GM18508 (cell line): ENCODE results near the gene VWA3B.
"Not testable (repeated sequence)": the region's sequence is repeated elsewhere in the genome, so short reads cannot be mapped to it uniquely, and the experiment has no call there.

Experiments used
- ATAC-seq: cut with Tn5 transposase; IDR thresholded peaks from one replicate; pipeline ENCODE4 v1.9.1; 2021; ENCODE audit warnings: moderate number of reproducible peaks; ENCODE audit not compliant: insufficient read depth, unreplicated experiment

Gene VWA3B

DNA sequence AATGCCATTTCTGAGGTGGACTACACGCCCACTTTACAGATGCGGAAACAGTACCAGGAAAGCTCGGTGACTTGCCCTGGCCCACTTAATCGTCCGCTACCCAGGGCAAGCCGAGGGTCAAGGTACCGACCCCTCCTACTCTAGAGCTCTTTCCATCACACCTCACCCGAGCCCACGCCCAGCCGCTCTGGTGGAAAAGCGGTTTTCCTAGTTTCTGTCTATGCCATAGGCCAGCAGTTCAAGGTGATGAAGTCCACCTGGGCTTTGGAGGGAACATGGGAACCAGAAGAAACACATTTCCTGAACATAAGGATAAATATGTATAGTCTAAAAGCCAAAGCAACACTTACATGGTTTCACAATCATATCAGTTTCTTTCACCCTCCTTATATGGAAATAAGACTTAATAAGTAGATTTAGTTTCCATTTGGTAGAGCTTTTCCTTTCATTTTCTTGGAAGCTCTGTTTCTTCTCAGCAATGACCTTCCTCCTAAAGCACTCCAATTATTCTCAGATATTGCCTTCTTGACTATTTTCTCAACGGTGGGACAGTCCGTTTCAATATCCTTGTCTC lies 567 bp downstream of the VWA3B start:
- ATAC-seq: no peak

DNA sequence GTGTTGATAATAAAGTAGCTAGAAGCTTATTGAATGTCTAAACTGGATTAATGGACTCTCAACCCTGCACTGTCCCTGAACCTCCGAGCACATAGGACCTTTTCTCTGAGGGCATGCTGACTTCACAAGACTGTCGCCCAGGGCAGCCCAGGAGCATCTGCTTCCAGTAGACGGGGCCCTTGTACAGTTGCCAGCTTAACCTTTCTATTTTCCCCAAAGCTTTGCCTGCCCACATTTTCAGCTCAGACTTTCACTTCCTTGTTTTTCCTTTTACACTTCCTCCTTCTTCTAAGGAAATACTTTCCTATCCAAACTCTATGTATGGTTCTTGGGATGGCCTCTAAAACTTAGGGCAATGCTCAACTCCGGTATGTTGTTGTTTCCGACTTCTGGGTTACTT lies 1.3 kb downstream of the VWA3B start:
- ATAC-seq: no peak

DNA sequence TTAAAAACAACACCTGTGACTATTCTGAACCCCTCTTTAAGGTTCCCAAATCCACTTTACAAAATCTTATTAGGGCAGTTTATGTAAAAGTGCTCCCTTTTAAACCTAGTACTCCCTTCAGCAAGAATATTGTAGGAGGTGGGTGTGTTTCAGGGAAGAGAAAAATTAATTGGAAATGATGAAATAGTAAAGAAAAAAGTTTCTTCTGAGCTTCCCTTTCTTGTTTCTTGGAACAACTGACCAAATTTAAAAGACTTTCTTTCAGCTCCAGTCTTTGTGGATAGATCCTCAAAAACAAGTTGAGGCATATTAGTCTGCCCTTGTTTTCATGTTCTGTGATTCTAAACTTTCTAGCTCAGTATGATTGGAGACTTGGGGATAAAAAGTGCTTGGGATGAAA lies 3.0 kb downstream of the VWA3B start:
- no peak for ATAC-seq

GRCh38 chr2:98090951-98091350 lies 4.0 kb downstream of the VWA3B start:
- no peak for ATAC-seq

DNA sequence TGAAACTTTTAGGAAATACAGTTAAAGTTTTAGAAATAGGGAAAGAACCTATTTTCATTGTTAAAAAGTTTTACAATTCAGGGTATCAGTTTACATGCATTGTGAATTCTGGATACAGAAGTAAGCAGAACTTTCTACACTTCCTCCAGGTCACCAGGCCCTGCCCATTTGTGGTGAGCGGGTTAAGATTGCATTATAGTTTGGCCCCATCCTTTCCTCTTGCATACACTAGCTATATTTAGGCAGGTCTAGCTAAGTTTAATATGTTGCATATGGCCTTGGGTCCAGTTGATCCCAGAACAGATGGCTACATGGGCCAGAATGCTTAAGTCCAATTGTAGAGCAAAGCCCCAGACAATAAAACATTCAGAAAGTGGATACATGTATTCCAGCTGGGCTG lies 4.8 kb downstream of the VWA3B start:
- ATAC-seq: no peak

- ATAC-seq: no peak
Observed at GRCh38 chr2:98093146-98093545, 6.2 kb downstream of the VWA3B start.

- ATAC-seq: no peak
Observed at GRCh38 chr2:98093611-98094010, 6.6 kb downstream of the VWA3B start.

- no peak for ATAC-seq
Observed at GRCh38 chr2:98099939-98100743, 13.2 kb downstream of the VWA3B start.

- ATAC-seq: not testable (repeated sequence)
Observed at GRCh38 chr2:98102315-98102714, 15.3 kb downstream of the VWA3B start.

DNA sequence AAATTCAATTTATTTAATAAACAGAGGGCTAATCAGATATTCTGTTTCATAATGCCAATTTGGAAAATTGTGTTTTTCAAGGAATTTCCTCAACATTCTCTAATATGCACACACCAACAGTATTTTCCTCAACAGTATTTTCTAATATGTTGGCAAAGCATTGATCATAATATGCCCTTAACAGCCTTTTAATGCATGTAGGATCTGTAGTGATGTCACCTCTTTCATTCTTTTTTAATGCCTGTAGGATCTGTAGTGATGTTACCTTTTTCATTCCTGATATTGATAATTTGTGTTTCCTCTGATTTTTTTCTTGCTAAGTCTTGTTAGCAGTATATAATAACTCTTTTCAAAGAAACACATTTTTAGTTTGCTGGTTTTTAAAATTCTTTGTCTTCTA lies 15.9 kb downstream of the VWA3B start:
- no peak for ATAC-seq

- no peak for ATAC-seq
Observed at GRCh38 chr2:98108110-98108509, 21.1 kb downstream of the VWA3B start.

DNA sequence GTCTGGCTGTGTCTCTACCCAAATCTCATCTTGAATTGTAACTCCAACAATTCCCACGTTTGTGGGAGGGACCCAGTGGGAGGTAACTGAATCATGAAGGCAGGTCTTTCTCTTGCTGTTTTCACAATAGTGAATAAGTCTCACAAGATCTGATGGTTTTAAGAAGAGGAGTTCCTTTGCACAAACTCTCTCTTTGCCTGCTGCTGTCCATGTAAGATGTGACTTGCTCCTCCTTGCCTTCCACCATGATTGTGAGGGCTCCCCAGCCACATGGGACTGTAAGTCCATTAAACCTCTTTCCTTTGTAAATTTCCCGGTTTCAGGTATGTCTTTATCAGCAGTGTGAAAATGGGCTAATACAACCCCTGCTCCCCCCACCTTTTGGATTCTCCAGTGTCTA lies 23.8 kb downstream of the VWA3B start:
- no peak for ATAC-seq

GRCh38 chr2:98114643-98115330 lies 27.8 kb downstream of the VWA3B start:
- ATAC-seq: no peak

DNA sequence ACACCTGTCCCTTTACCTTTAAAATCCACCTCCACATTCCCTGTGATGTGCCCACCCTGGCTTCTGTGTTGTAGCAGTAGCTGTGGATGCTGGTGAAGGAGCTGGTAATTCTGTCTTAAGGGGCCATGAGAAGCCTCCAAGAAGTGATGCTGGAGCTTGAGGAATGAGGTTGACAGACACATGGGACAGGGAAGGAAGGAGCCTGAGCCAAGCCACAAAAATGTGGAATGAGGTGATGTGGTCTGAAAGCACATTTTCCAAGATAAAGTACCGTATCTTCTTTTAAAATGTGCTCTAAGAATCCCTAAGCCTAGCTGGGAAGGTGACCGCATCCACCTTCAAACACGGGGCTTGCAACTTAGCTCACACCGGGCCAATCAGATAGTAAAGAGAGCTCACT lies 31.2 kb downstream of the VWA3B start:
- ATAC-seq: no peak

DNA sequence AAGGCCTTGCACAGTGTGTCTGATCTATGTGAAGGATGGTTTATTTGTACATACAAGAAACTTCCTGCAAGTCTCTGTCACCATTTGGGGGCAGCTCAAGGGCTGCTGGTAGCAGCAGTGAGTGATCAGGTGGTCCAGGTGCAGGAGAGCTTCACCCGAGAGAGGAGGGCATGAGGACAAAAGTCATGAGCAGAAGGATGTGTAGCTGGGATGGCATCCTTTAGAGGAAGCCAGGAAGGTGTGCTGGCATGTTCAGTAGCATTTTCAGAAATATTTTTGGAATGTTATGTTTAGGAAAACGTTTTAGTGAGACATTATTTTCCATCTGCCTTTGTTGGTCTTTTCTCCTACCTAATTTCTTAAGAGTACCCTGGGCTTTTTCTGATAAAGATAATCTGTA lies 31.9 kb downstream of the VWA3B start:
- ATAC-seq: no peak

GRCh38 chr2:98121149-98121548 lies 34.2 kb downstream of the VWA3B start:
- ATAC-seq: no peak

- ATAC-seq: no peak
Observed at GRCh38 chr2:98122524-98122923, 35.6 kb downstream of the VWA3B start.

GRCh38 chr2:98123286-98123685 lies 36.3 kb downstream of the VWA3B start:
- no peak for ATAC-seq

GRCh38 chr2:98126061-98126460 lies 39.1 kb downstream of the VWA3B start:
- no peak for ATAC-seq

DNA sequence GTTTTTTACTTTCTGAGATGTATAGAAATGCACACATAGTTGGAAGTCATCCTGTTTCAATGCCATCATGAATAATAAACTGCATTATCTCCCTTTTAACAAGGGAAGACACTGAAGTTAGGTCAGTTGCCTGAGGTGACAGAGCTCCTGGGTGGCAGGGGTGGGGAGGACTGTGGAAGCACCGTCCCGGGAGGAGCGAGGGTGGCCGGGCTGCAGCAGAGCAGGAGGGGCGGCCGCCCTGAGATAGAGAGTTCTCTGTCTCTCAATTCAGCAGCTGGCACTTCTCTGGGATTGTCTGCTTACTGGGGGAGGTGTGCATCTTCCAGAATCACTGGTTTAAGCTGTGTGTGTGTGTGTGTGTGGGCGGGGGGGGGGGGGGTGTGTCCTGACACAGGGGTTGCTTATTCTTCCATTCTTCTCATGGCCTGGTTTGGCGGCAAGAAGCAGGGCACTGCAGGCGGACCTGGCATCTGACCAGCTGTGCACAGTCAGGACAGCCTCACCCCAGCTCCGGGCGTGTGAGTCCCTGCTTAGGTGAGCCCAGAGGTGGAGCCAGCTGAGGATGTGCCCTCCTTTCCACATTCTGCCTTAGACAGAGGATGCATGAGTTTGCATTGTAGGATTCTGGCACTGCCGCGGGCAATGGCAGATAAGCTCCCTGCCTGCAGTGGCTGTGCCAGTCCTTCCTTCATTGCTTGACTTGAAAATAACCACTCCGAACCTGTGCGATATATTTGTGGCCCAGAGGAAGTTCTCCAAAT lies 40.4 kb downstream of the VWA3B start:
- no peak for ATAC-seq

- ATAC-seq: no peak
Observed at GRCh38 chr2:98128556-98129109, 41.7 kb downstream of the VWA3B start.
